Uterus (tissue), 2 donors: Measurements from ENCODE around the gene GRAPL.
"Not testable (repeated sequence)": the region's sequence is repeated elsewhere in the genome, so short reads cannot be mapped to it uniquely, and the experiment has no call there.

ENCODE experiments used
- CTCF ChIP-seq, 4 experiments: fragments of 200-600 bp in 2 of 4; fragments of 450-650 bp in 2 of 4; sonication (generic) in 2 of 4; IDR thresholded peaks; one replicate each; pipeline ENCODE4 v1.5.1; 2016 to 2019; ENCODE audit warnings: antibody characterized with exemption in 4 of 4, mild to moderate bottlenecking in 2 of 4, moderate library complexity in 1 of 4
- POLR2A ChIP-seq, 2 donors: fragments of 450-650 bp; IDR thresholded peaks; one replicate each; pipeline ENCODE4 v1.6.1; 2016; ENCODE audit warnings: antibody characterized with exemption in 2 of 2, mild to moderate bottlenecking in 1 of 2, moderate library complexity in 1 of 2

GRCh38 chr17:19108517-19108916, 18.9 kb upstream of the GRAPL start:
- not testable (repeated sequence) for TF ChIP-seq CTCF, POLR2A (IDR thresholded peaks at IDR 0.05)
